ENCODE data around the gene FFAR1. TPM values are rescaled to one million over a fixed set of nuclear protein-coding genes. Genes with fewer than 3 reads are reported as not detected.

FFAR1 gene
- total RNA-seq, 4 donors from 2014 or later, result not detected

DNA sequence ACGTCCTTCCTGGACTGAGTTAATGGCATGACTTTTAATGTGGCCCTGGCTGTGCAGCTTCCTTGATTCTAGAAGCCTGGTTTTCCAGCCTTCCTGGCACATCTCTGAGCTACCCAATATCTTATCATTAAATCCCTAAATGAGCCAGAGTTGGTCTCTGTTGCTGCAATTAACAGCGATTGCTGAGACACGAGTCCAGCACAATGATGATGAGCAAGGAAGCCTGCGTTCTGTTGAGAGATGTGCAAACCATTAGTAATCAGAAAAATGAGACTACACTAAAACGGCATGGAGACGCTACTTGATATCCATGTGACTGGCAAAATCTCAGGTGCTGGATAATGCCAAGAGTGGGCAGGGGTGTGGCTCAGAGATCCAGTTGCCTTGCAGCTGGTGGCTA, 49.4 kb downstream of the FFAR1 start:
- Histone ChIP-seq H3K27me3 (no peaks in the 10 kb centered on the region), H3K9me3 (no peaks in the 10 kb centered on the region), H3K36me3 (no peaks in the 10 kb centered on the region), H3K4me1 (no peaks in the 10 kb centered on the region), H3K27ac (no peak overlapping the region), H3K4me3 (replicated peaks in 1 of 3) (no peak overlapping the region)
- intact Hi-C loops (cut with DNase I), result no loop called here
- WGBS, 2 donors, result 87 to 91% methylated on average over 6 of the region's 6 CpGs
- no peak for DNase-seq
- no peak for TF ChIP-seq POLR2A (IDR thresholded peaks at IDR 0.05)
- TF ChIP-seq, protein P1, sequence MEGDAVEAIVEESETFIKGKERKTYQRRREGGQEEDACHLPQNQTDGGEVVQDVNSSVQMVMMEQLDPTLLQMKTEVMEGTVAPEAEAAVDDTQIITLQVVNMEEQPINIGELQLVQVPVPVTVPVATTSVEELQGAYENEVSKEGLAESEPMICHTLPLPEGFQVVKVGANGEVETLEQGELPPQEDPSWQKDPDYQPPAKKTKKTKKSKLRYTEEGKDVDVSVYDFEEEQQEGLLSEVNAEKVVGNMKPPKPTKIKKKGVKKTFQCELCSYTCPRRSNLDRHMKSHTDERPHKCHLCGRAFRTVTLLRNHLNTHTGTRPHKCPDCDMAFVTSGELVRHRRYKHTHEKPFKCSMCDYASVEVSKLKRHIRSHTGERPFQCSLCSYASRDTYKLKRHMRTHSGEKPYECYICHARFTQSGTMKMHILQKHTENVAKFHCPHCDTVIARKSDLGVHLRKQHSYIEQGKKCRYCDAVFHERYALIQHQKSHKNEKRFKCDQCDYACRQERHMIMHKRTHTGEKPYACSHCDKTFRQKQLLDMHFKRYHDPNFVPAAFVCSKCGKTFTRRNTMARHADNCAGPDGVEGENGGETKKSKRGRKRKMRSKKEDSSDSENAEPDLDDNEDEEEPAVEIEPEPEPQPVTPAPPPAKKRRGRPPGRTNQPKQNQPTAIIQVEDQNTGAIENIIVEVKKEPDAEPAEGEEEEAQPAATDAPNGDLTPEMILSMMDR (IDR thresholded peaks at IDR 0.05), result no peak

Small RNA genes lying within 50 kb of the gene (microRNA-seq; reads per million reads assigned to microRNA genes)
- gene MIR5196, result not detected

Other genes with a start within 250 kb of the FFAR1 start
- gene FXYD3, start 232.1 kb upstream of the FFAR1 start, total RNA-seq, result 1 to 10 TPM in 1 of 4 donors, not detected in 3; 1.1 TPM
- 10 to 100 TPM in 1 of 4 donors, 1 to 10 TPM in 3; 3.2 to 10.9 (median 6.9) TPM for gene LGI4, start 212.8 kb upstream of the FFAR1 start, total RNA-seq
- gene FXYD1, start 209.1 kb upstream of the FFAR1 start, total RNA-seq, result 10 to 100 TPM in 2 of 4 donors, 1 to 10 TPM in 2; 1.1 to 26.3 (median 8.8) TPM
- gene FXYD7, start 204.6 kb upstream of the FFAR1 start, total RNA-seq, result 1 to 10 TPM in 1 of 4 donors, not detected in 3; 1.6 TPM
- 10 to 100 TPM in 3 of 4 donors, 1 to 10 TPM in 1; 9.3 to 52.4 (median 19.6) TPM for gene FXYD5, start 193.2 kb upstream of the FFAR1 start, total RNA-seq
- under 1 TPM in 1 of 4 donors, not detected in 3; 0.67 TPM for gene FAM187B, start 119.2 kb upstream of the FFAR1 start, total RNA-seq
- 10 to 100 TPM; 36.5 to 85.3 (median 61.8) TPM for gene LSR, start 98.9 kb upstream of the FFAR1 start, total RNA-seq
- gene USF2, start 78.9 kb upstream of the FFAR1 start, total RNA-seq, result 100 to 1,000 TPM in 3 of 4 donors, 10 to 100 TPM in 1; 98.9 to 133 (median 126) TPM
- not detected for gene HAMP, start 65.4 kb upstream of the FFAR1 start, total RNA-seq
- 10 to 100 TPM in 1 of 4 donors, 1 to 10 TPM in 2, not detected in 1; 1.7 to 19.2 (median 2.7) TPM for gene MAG, start 55.7 kb upstream of the FFAR1 start, total RNA-seq
- 10 to 100 TPM in 1 of 4 donors, 1 to 10 TPM in 2, under 1 TPM in 1; 0.68 to 18.4 (median 2.0) TPM for gene CD22, start 18.7 kb upstream of the FFAR1 start, total RNA-seq
- gene FFAR3, start 10.6 kb downstream of the FFAR1 start, total RNA-seq, result under 1 TPM in 1 of 4 donors, not detected in 3; 0.45 TPM
- gene GPR42, start 23.2 kb downstream of the FFAR1 start, total RNA-seq, result under 1 TPM in 1 of 4 donors, not detected in 3; 0.27 TPM
- gene FFAR2, start 100.4 kb downstream of the FFAR1 start, total RNA-seq, result under 1 TPM in 1 of 4 donors, not detected in 3; 0.27 TPM
- gene KRTDAP, start 142.6 kb downstream of the FFAR1 start, total RNA-seq, result 1 to 10 TPM in 1 of 4 donors, not detected in 3; 2.7 TPM
- gene DMKN, start 165.7 kb downstream of the FFAR1 start, total RNA-seq, result 100 to 1,000 TPM; 164 to 348 (median 213) TPM
- gene SBSN, start 180.4 kb downstream of the FFAR1 start, total RNA-seq, result 1 to 10 TPM in 1 of 4 donors, not detected in 3; 1.2 TPM
- 1 to 10 TPM in 1 of 4 donors, not detected in 3; 1.6 TPM for gene GAPDHS, start 185.6 kb downstream of the FFAR1 start, total RNA-seq
- 100 to 1,000 TPM; 186 to 202 (median 188) TPM for gene TMEM147, start 197.7 kb downstream of the FFAR1 start, total RNA-seq
- gene ATP4A, start 215.8 kb downstream of the FFAR1 start, total RNA-seq, result 1 to 10 TPM in 1 of 4 donors, under 1 TPM in 3; 0.27 to 1.9 (median 0.33) TPM
- not detected for gene PMIS2, start 238.3 kb downstream of the FFAR1 start, total RNA-seq